GM19193 (cell line): ENCODE results near the gene GPR132.

Experiments used
- POLR2A ChIP-seq: IDR thresholded peaks from 4 replicates; pipeline ENCODE4 v1.6.1; 2011; ENCODE audit not compliant: insufficient read depth, insufficient read length; ENCODE audit errors: extremely low read depth

GPR132 gene

GRCh38 chr14:105065280-105066228 is at the start of gene GPR132:
GPR132 (minus strand) TSS chr14:105065430; CDS start chr14:105055420, 10,010 bp downstream.
- TF ChIP-seq POLR2A, result peak; percentile 98

GRCh38 chr14:105108516-105108864 is 43.3 kb upstream of the GPR132 start:
- TF ChIP-seq POLR2A, result no peak

GRCh38 chr14:105107781-105108515 is 42.7 kb upstream of the GPR132 start:
- no peak for TF ChIP-seq POLR2A

- no peak for TF ChIP-seq POLR2A
Observed at GRCh38 chr14:105107351-105107750, 42.1 kb upstream of the GPR132 start.

- TF ChIP-seq POLR2A, result no peak
Observed at GRCh38 chr14:105105158-105105557, 39.9 kb upstream of the GPR132 start.

GRCh38 chr14:105102893-105103292 is 37.7 kb upstream of the GPR132 start:
- TF ChIP-seq POLR2A, result no peak

GRCh38 chr14:105102361-105102870 is 37.2 kb upstream of the GPR132 start:
- TF ChIP-seq POLR2A, result no peak

- no peak for TF ChIP-seq POLR2A
Observed at GRCh38 chr14:105100910-105101309, 35.7 kb upstream of the GPR132 start.

- TF ChIP-seq POLR2A, result no peak
Observed at GRCh38 chr14:105099778-105100177, 34.5 kb upstream of the GPR132 start.

- TF ChIP-seq POLR2A, result no peak
Observed at GRCh38 chr14:105098316-105098715, 33.1 kb upstream of the GPR132 start.

- TF ChIP-seq POLR2A, result no peak
Observed at GRCh38 chr14:105097794-105098127, 32.5 kb upstream of the GPR132 start.

GRCh38 chr14:105096206-105096875 is 31.1 kb upstream of the GPR132 start:
- TF ChIP-seq POLR2A, result no peak

GRCh38 chr14:105095236-105095805 is 30.1 kb upstream of the GPR132 start:
- TF ChIP-seq POLR2A, result no peak

- no peak for TF ChIP-seq POLR2A
Observed at GRCh38 chr14:105094193-105094907, 29.1 kb upstream of the GPR132 start.

GRCh38 chr14:105093431-105094192 is 28.4 kb upstream of the GPR132 start:
- no peak for TF ChIP-seq POLR2A
